ENCODE measurements around the gene ZBED4.
A peak's percentile ranks its signal among the peaks of the same experiment; 100 is the strongest.

The ZBED4 gene

DNA sequence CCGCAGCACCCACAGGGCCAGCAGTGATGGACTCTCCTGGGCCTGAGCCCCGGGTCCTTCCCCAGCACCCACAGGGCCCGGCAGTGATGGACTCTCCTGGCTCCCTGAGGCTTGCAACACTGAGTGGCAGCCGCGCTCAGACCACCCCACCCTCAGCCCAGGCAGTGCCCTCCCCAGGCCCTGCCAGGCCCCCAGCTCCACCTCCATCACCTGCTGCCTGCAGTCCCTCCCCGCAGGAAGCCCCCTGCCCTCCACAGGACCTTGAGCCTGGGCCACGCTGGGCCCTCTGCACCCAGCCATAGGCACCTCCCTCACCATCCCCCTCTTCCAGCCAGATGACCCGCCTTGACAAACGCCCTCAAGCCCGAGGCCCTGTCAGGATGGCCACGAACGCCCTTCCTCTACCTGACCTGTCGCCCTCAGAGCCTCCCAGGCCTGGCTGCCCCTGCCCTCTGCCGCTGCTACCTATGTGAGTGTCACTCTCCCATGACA lies 53.2 kb downstream of the ZBED4 start:
- no peak for DNase-seq

DNA sequence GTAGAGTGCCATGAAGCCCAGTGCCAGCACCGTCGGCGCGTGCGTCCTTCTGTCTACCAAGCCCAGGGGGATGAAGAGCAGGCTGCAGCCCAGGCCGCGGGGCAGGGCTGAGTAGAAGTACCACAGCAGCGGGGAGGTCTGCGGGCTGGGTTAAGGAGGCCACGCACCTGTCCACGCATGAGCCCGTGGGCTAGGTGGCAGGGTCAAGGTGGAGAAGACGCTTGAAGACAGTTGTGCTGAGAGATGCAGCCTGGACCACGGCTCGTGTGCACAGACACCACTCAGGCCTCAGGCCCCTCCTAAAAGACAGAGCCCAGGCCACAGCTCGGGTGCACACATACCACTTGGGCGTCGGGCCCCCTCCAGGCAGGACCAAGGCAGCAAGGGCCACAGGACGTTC lies 54.2 kb downstream of the ZBED4 start:
- DNase-seq: no peak

DNA sequence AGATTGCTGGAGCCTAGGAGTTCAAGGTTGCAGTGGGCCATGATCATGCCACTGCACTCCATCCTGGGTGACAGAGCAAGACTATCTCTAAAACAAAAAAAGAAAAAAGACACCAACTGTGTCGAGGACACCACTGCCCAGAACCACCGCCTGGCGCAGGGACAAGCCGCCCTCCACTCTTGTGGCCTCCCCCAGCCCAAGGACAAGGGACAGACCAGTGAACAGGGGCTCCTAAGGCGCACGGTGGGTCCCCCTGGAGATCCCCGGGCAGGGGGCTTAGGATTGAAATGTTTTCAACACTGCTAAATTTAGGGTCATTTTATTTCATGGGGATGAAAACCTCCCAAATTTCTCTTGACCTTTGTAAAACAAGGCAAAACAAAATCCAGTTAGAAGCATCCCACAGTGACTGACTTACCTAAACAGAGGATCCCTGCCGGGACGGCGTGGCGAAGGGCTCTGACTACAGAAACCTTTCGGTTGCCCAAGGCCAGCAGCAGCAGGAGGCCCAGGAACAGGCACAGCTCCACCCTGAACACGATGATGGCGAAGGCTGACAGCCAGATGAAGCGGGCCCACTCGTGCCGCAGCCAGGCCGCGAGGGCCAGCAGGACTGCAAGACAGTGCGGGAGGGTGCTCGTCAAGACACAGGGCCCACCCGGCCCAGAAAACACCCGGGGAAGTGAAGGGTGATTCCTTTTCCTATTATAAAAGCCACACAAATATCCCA lies 56.0 kb downstream of the ZBED4 start:
- no peak for DNase-seq

DNA sequence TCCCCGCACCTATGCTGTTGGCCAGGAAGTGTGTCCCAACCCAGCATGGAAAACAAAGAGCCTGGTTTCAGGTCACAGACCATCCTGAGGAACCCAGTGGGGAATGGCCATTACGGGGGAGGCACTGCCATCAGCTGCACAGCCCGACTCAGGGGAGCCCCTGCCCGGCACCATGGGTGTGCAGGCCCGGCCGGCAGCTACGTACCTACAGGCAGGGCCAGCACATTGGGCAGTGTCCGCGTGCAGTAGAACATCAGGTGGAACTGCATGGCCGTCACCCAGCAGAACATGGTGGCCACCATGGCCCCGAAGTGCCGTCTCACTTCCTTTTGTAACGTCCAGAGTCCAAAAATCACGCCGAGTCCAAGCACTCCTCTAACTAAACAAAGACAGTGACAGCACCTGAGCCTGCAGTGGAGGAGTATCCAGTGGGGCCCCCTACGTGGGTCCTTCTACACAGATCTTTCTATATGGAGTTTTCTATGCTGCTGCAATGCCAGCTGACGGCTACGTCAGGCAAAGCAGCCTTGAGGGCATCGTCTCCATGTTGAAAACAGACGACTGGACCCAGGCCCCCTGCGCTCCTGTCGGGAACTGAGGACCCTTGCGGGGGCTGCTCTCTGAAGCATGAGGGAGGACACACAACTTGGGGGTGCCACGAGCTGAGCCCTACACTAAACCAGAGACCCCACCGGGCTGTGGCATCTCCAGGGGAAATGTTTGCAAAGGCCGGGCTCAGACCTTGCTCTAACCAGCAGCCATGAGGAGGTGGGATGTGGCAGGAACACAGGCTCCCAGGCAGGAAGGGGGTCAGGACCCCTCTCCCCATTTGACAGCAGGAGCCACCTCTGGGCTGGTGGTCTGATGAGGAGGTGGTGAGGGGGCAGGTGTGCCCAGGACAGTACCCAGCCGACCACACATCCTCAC lies 56.8 kb downstream of the ZBED4 start:
- no peak for DNase-seq

DNA sequence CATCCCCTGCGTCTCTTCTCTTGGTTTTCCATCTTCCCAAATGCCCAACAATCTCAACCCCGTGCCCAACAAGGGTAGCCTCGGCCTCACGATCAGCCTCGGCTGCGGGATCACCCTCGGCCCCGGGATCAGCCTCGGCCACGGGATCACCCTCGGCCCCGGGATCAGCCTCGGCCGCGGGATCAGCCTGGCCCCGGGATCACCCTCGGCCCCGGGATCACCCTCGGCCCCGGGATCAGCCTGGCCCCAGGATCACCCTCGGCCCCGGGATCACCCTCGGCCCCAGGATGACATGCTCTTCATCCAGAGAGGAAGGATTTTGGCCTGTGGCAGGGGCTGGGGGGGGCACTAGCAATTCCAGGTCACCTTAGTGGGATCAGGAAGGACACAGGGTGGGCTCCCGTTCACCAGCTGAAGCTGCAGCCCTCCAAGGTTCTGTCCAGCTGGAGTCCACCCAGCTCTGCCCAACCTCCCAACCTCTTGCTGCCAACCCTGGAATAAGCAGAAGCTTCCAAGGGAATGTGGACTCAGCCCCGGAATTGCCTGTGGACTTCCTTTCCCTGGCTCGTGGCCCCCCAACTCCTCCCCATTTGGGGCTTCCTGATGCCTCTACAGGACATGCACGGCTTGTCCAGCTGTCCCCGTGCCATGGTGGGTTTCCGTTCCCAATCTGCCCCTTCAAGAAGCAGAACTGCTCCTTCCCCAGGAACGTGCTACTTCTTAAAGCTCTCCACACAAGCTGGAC lies 58.4 kb downstream of the ZBED4 start:
- DNase-seq: no peak

DNA sequence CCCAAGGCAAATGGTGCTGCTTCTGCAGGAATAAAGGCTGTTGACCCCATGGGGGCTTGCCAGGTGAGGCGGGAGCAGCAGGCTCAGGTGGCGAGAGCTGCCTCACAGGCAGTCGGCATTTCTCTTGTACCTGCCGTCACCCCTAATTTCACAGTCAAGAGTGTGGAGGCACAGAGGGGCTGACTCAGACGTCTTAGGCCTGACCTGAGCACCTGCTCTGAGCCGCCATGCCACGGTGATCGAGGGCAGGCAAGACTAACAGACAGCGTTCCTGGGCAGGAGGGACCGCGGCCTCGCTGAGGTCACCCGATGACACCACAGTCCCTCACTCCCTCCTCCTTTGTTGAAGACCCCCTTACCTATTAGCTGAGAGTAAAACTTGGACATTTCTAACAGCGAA lies 59.4 kb downstream of the ZBED4 start:
- DNase-seq: no peak

DNA sequence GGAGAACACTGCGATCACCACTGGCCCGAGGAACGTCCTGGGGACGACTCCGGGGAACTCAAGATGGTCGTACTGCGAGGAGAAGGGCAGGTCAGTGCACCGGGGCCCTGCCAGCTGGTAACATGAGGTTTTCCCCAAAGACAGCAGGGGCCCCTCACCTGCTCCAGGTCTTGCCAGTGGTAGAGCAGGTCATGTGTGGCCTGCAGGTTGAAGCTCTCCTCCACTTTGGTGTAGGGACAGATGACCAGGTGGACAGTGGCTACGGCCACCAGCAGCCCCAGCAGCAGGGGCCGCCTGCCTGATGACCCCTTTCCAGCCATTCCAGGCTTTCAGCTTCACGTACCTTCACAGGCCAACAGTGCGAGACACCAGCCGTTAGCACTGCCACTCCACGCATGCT lies 59.8 kb downstream of the ZBED4 start:
- DNase-seq: no peak

DNA sequence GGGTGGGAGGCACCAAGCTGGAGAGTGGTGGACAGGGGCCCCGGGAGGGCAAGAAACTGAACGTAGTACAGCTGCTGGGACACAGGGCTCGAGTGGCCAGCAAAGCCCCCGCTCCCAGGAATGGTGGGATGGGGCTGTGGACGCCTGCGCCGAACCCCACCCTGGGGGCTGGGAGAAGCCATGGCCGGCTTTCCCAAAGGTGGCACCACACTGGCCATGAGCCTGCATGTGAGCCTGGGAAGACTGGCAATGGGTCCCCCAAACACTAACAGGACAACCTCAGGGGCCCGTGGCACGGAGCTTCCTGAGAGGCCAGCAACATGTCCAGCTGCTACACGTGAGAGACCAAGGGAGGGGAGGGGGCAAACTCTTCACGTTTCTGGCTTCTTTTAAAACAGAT lies 60.6 kb downstream of the ZBED4 start:
- no peak for DNase-seq

DNA sequence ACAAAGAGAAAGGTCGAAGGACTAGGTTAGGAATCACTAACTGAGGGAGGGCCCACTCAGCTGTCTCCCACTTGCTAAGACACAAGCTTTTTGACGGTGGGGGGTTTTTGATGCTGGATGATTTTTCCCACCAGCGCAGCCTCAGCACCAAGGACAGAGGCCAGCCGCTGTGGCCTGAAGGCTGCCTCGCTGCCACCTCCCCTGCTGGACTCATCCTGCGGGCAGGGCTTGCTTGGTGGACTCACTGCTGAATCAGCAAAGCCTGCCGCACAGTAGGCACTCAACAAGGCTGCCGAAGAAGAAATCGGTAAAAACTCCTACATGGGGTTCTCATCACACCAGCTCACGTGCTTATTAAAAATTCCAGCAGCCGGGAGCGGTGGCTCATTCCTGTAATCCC lies 62.0 kb downstream of the ZBED4 start:
- DNase-seq: no peak

DNA sequence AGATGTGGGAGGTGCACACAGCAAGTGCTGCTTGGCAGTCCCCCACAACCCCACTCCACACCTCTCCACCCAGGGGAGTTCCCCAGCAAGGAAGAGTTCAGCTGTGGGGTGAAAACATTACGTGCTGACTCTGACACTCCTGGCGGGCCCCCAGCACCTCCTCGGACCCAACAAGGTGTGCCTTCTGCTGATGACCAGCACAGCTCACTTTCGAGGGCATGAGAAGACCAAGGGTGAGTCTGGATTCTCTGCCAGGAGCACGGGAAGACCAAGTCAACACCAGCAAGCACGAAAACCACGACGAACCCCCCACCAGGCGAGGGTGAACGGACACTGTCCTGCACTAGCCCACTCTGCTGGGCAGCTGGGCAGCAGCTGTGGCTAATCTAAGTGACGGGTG lies 63.2 kb downstream of the ZBED4 start:
- DNase-seq: no peak

DNA sequence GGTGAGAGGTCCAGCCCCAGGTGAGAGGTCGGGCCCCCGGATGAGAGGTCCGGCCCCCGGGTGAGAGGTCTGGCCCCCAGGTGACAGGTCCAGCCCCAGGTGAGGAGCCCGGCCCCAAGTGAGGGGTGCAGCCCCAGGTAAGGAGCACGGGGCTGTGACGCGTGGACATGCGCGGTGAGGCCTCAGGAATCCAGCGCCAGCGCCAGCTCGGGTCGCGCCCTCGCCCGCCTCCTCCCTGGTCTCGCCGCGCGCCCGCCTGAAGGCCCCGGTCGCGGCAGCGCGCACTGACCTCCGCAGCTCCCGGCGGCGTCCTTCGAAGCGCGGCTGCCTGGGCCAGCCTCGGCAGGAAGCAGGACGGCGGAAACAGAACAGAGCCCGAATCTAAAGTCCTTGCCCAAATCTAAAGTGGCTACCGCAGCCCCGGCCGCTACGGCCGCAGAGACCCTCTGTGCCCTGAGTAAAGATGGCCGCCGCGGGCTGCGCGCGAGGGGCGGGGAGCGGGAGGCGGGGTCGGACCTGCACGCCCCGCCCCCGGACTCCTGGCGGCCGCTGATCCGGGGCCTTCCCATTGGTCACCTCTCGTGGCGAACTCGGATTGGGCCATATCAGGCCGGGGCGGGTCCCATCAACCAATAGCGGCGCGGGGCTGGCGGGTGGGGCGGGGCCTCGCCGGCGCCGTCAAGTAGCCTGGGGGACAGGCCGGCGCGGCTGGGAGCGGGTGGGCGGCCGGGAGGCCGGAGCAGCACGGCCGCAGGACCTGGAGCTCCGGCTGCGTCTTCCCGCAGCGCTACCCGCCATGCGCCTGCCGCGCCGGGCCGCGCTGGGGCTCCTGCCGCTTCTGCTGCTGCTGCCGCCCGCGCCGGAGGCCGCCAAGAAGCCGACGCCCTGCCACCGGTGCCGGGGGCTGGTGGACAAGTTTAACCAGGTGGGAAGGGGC lies 64.6 kb downstream of the ZBED4 start, which contains the start of the genes ALG12 and CRELD2:
Gene ALG12 (minus strand): TSS at position 465 of the 937 bp plus-strand sequence. CDS start 4,673 bp downstream, outside the sequence.
Gene CRELD2 (plus strand): TSS at position 661 of the 937 bp plus-strand sequence. CDS start 136 bp downstream, at position 797.
- DNase-seq: peak; percentile 97

DNA sequence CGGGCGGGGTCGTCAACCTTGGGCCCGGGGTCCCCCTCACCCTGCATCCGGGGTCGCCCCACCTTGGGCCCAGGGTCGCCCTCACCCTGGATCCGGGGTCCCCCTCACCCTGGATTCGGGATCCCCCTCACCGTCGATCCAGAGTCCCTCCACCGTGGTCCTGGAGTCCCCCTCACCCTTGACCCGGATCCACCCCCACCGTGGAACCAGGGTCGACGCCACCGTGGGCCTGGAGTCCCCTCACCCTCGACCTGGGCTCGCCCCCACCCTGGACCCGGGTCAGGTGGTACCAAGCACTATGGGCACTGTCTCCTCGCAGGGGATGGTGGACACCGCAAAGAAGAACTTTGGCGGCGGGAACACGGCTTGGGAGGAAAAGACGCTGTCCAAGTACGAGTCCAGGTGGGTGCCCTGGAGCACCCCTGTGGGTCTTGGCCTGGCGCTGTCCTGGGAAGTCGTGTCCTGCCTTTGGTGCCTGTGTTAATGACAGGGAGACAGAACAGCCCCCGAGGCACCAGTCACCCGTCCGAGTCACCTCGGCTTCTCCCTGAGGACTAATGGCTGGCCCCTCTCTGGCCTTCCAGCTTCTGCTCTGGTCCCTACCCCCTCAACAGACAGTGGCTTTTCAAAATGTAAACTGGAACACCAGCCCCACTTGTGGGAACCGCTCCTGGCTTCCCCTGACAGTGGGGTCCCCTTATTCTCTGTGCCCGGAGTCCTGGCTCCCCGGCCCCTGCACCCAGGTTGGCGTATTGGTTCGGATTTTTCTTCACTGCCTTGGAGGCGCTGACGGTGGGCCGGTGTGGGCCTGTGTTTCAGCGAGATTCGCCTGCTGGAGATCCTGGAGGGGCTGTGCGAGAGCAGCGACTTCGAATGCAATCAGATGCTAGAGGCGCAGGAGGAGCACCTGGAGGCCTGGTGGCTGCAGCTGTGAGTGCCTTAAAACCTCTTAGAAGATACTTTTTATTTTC lies 65.6 kb downstream of the ZBED4 start:
- DNase-seq: no peak

DNA sequence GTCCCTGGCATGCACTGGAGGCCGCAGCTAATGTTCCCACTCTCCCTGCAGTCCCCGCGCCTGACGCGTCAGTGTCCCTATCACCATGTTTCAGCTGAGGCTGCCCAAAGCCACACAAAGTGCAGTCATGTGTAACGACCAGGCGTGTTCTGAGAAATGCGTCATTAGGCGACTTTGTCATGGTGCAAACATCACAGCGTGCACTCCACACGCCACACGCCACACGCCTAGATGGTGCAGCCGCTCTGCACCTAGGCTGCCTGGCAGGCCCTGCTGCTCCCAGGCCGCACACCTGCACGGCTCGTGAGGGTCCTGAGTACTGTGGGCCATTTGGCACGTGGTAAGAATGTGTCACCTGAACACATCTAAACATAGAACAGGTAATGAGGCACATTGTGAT lies 67.2 kb downstream of the ZBED4 start:
- no peak for DNase-seq

DNA sequence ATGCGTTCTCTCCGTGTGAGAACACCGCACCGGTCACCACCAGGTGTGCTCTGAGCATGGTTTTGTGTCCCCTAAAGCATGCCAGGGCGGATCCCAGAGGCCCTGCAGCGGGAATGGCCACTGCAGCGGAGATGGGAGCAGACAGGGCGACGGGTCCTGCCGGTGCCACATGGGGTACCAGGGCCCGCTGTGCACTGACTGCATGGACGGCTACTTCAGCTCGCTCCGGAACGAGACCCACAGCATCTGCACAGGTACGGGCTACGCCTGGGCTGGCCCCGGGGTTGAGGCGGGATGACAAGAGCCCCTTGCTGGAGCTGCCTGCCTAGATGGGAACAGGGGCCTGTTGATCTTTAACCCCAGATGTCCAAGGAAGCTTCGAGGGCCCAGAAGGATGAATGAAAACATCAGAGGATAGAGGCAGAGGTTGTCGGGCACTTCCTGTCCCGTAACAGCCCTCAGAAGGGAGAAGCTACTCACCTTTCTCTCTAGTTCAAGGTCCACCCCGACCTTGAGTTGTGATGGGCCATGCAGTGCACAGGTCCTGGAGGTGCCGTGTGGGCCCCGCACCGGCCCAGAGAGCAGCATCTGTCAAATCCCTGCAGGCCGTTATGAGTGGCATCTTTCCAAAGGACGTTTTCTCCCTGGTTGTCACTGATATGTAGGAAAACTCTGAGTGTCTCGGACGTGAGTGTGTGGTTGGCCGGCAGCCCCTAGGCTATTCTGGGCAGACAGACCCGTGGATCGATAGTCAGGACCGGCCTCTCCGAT lies 68.0 kb downstream of the ZBED4 start:
- no peak for DNase-seq

DNA sequence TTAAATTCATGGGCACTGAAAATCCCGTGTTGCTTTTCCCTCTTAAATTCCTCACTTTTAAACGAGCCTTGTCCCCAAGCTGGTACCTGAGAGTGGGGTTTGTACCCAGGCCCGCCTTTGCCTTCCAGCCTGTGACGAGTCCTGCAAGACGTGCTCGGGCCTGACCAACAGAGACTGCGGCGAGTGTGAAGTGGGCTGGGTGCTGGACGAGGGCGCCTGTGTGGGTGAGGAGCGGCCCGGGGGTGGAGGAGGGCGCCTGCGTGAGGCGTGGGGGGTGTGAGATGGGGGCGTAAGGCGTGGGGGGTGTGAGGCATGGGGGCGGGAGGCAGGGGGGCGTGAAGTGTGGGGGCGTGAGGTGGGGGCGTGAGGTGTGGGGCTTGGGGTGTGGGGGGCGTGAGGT lies 68.8 kb downstream of the ZBED4 start:
- DNase-seq: no peak

DNA sequence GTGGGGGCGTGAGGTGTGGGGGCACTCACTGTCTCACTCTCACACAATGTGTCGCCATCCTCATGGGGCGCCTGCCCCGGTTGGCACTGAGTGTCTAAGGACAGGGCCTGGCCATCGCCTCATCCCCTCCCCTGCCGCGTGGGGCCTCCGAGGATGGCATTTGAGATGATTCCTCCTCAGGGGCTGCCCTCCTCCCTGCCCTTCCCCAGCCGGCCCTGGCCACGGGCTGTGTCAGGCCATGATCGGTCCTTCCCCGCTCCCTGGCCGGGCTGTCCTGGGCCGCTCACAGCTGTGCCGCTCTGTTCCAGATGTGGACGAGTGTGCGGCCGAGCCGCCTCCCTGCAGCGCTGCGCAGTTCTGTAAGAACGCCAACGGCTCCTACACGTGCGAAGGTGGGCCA lies 69.3 kb downstream of the ZBED4 start:
- DNase-seq: no peak

DNA sequence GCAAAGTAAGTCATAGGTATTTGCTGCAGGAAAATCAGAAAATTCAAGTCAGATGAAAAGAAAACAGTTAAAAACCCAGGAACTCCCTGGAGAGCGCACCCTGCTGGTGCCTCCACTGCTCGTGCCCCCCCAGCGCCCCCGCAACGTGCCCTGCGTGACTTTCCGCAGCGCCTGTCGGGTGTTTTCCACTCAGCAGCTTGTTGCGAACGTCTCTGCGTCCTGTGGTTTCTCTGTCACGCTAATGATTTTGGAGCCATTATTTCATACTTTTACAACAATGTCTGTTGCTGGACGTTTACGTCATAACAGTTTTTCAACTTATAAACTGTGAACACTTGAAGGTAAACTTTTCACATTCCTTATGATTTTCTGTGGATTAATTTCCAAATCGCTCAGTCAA lies 69.8 kb downstream of the ZBED4 start:
- DNase-seq: peak; percentile 35

DNA sequence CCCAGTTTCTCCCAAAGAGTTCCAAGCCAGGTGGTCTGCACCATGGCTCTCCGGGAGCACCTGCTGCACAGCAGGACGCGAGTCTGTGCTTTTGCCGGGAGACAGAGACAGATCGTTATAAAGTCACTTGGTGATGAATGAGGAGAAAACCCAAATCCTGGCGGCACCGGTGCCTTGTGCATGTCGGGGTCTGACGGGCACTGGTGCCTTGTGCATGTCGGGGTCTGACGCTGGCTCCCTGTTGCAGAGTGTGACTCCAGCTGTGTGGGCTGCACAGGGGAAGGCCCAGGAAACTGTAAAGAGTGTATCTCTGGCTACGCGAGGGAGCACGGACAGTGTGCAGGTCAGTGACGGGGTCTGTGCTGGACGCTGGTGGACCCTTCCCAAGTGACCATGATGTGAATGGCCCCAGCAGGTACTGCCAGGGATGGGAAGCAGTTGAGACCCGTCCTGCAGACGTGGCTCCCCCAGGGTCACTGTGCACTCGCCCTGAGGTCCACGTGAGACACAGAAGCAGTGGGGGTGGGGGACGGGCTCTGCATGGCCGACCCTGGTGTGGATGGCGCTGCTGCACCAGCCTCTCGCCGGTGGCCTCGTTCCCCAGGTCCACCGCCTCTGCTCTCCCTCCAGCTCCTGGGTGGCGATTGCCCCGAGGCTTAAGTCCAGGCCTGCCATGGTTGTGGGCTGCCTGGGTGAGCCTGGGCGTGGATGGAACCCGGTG lies 70.6 kb downstream of the ZBED4 start:
- no peak for DNase-seq

DNA sequence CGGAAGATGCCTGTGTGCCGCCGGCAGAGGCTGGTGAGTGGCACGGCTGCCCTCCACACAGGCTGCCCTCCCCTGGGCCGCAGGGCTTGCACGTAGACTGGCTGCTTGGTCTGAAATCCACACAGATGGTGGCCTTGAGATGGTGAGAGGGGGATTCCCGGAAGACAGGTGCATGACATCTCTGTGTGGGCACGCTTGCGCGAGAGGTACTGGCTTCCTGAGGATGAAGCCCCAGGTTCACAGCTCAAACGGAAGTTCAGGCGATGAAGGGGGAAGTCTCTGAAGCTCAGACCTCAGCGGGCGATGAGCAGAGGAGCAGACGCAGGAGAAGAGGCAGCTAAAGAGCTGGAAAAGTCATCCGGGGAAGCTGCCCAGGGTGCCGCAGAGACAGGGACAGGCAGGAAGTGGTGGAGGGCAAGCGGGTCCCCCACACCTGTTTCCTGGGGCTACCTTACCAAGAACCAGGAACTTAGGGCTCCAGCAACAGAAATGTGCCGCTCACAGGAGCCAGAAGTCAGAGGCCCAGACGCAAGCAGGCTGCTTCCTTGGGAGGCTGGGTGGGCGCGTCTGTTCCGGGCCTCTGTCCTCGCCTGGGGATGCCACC lies 72.0 kb downstream of the ZBED4 start:
- DNase-seq: peak; percentile 88
